ENCODE results near the gene ARHGAP15.

The ARHGAP15 gene

GRCh38 chr2:143467011-143467410 is 337.8 kb downstream of the ARHGAP15 start:
- no peak for DNase-seq

DNA sequence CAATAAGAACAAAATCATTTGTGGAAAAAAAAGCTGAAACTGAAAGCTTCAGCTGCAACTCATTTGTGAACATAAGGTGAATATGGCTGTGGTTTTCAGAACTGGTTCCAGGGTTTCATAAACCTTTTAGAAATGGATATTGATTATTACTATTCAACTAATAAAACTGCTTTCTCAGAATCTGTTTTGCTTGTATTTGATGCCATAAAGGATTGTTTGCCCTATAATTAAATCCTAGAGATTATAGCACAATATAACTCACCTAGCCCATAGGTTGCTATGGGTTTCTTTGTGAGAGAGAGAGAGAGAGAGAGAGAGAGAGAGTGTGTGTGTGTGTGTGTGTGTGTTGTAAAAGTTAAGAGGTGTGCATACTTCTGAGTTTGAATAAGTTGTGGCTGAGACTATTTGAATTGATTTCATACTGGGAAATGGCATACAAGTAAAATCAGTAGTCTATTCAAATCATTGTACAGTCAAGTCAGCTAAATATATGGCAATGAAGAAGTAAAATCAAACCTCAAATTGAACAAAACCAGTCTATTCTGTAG is 339.2 kb downstream of the ARHGAP15 start:
- DNase-seq: no peak

DNA sequence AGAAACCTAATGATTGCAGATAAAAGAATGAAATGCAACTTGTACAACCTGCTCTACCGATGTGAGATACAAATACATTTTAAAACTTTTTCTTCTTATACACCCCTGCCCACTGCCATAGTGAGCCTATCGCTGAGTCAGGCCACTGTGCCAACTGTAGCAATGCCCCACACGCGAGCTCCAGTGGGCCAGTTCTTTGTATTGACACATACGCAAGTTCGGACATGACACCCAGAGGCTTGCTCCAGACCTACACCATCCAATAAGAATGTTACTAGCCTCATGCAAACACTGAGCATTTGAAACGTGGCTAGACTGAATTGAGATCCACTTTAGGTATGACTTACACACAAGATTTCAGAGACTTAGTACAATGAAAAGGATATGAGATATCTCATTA is 340.1 kb downstream of the ARHGAP15 start:
- DNase-seq: no peak

GRCh38 chr2:143471550-143471949 is 342.3 kb downstream of the ARHGAP15 start:
- no peak for DNase-seq

DNA sequence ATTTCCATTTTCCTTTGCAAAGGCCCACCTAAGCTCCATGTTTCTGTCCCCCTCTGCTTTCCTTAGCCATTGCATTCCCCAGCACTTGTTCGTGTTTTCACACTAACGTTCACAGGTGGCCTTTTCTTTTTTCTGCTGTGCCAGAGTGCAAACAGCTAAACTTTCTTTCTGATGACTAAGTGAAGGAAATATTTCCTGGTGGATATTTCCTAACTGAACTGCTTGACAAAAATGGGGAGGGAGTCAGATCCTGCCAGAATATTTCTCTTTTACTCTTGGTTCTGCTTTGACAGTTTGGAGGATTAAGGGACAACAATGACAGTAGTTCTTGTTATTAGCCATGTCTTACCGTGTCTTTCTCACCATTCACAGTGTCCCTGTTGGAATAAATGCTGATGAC is 344.0 kb downstream of the ARHGAP15 start:
- no peak for DNase-seq

DNA sequence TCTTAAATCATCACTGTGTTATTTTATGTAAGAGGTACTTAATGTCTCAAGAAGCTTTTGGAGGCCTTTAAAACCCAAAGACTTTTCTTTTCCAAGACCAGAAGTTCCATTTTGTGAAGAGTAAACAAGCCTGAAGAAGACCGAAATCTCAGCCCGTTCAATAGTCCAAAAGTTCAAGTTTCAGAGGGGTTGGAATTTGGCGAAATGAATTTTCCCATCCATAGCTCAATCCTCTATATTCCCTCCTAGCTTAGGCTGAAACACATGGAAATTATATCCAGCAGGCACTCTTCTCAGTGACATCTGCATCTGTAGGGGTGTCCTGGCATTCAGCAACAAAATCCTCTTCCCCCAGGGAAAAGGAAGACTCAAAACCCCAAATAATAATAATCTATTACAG is 344.6 kb downstream of the ARHGAP15 start:
- DNase-seq: no peak

GRCh38 chr2:143474586-143474985 is 345.4 kb downstream of the ARHGAP15 start:
- no peak for DNase-seq

DNA sequence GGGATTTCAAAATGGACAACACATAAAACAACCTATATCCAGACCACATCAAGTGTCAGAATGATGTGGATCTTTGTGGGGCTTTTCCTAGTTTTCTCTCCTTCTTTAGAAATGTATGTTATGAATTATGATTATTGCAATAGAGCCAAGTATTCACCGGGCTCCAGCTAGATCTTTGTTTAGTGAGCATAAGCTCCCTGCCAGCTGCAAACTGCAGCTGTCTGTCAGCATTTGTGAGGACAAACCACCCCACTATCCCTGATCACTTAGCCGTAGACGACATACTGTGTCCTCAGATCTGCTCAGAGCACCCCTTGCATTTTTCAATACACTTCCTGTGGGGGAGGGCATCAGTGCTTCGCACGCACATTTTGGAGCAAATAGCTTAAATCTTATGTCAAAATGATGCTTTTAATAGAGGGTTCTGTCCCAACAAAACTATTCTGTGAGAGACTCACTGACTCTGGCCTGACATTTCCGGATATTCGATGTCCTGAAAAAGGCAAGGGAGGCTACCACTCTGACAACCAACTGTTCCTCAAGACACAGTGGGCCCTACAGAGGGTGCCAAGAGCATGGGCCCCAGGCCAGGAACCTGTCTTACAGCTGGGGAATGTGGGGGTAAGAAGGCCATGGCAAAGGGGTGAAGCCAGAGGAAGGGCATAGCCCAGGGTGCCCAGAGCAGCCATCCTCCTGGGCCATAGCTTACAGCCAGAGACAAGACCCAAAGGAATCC is 346.0 kb downstream of the ARHGAP15 start:
- DNase-seq: no peak

DNA sequence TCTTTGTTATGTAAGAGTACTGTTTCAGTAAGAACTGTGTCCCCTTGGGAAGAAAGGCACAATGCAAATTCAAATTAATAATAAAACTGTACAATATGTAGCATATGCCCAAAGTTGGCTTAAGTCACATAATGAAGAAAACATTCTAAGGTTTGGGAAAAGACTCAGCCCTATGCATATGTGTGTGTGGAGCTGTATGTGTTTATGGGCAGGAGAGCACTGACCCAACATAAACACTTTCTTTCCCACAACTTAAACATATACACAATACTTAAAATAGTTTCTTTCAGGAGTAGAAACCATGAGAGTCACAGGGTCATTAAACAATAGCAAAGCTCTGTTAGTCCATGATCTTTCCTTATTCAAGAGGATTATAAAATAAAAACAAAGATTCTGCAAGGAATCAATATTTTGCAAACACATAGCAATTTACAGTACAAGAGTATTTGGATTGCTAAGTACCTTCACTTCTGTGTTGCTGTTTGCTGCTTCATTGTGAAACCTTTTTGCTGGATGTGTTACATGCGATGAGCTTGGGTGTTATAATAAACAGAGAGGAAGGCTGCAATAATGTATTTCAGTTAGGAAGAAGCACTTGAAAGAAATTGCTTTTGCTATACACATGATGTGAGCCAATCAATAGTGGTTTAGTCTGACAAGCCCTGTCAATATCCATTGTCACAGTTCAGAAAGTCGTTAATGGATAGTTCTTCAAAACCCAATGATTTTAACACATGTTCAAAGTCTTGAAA is 347.3 kb downstream of the ARHGAP15 start:
- no peak for DNase-seq

- no peak for DNase-seq
These were observed 348.7 kb downstream of the ARHGAP15 start for GRCh38 chr2:143477714-143478443.

- no peak for DNase-seq
These were observed 350.9 kb downstream of the ARHGAP15 start for GRCh38 chr2:143480086-143480485.

- DNase-seq: no peak
These were observed 351.5 kb downstream of the ARHGAP15 start for GRCh38 chr2:143480601-143481236.

DNA sequence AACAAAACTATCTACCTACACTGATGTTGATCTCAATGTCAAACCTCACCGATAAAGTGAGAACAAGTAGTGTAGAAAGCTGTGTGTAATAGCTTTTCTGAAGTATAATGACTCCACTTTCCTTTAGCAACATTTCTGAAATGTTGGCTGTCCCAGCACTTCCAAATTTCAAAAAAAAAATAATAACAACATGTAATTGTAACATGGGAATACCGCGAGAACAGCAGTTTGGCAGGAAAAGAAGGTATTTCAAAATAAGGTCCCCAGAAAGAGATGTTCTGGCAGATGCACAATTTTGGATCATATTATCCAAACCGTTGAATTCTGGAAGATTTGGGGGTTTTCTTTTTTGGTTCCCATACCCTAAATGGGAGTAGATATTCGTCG is 352.0 kb downstream of the ARHGAP15 start:
- no peak for DNase-seq

GRCh38 chr2:143481733-143482132 is 352.5 kb downstream of the ARHGAP15 start:
- DNase-seq: no peak

- no peak for DNase-seq
These were observed 353.1 kb downstream of the ARHGAP15 start for GRCh38 chr2:143482316-143482715.

GRCh38 chr2:143482771-143483170 is 353.6 kb downstream of the ARHGAP15 start:
- no peak for DNase-seq

GRCh38 chr2:143486976-143487375 is 357.8 kb downstream of the ARHGAP15 start:
- no peak for DNase-seq

DNA sequence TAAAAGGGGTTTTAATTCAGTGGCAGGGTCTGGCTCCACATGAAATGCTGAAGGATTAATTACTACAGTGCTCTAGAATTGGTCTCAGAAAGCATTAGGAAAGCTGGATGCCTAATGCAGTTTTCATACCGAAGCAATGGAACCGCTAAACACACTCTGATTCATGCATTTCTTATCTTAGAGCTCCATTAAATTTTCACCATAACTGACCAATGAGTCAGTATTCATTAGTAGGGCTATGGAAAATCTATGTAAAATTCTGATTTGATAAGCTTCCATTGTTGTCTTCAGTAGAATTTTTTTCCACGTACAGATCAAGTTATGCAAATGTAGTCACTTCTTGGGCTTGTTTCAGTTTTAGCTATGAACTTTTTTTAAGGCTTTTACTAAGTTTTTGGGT is 359.9 kb downstream of the ARHGAP15 start:
- DNase-seq: no peak

DNA sequence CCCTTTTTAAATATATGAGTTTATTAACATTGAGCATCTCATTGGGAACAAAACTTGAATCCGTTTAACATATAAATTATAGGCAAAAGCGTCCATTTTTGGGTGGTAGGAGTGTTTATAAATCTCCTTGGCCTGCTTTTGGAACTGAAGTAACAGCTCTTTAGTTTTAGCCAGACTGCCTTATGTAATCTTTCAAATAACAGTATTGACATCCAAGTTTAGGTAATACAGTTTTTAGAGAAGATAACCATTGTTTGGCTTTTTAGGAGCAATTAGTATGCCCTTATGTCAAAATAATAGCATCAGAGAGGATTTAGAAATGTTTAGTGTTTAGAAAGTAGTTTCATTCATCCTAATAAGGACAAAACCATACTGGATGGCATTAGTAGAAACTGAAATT is 361.9 kb downstream of the ARHGAP15 start:
- no peak for DNase-seq

DNA sequence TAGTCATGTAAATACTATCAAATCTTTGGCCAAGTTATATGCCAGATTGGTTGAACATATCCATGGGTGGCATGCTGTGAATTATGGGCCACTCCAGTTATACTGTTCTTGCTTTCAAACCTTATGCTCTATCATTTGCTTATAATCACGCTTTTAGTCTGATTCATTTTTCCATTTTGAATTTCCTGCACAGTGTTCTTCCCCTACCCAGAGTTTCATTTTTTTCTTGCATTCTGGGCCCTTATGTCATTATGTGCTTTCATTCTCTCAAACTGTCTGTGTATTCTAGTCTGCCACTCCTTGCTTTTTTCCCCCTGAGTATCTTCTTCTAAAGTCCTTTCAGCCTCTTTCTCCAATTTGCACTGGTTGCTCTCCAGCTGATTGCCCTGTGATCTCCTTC is 364.1 kb downstream of the ARHGAP15 start:
- DNase-seq: no peak

DNA sequence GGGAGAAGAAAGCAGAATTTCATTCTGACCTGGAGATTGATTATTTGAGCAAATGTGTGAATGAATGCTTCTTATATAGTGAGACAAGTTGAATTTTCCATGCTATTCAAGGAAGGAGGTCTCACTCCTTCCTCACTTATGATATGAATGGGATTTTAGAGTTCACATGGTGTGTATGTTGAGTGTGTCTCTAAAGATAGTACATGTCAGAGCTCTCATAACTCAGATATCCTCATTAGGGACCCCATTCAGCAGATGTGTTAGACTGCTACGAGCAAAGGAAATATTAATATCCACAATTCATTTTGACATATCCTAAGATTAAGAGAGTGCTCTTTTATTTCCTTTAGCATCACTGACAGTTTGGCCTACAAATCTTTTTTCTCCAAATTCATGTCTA is 368.5 kb downstream of the ARHGAP15 start:
- DNase-seq: no peak

DNA sequence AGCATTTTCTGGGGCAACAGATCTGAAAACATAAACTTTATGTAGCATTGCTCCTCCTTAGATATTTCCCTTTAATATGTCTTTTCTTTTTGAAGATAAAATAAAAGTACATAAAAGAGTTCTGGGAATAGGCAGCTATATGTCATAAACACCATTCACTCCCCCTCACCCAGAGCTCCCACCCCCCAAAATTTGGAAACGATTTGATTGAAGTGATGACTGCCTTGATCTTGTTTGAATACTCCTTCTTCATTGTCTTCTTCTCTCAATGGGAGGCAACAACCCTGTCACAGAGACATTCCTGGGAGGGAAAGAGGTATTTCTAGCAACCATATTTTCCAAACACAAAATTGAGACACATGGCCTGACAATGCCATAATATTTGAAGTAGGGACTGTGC is 369.3 kb downstream of the ARHGAP15 start:
- no peak for DNase-seq

GRCh38 chr2:143499061-143499460 is 369.8 kb downstream of the ARHGAP15 start:
- no peak for DNase-seq

Data from NCI-H510A treated with DMSO at 0.1 percent for 48 hours (cell line).